CD4-positive, alpha-beta memory T cell (primary cell): ENCODE measurements around the gene SLC45A1. TPM values are rescaled to one million over a fixed set of nuclear protein-coding genes. Genes with fewer than 3 reads are reported as not detected.

Experiments
- CTCF ChIA-PET: fragments of 350-600 bp; sonication (Branson Sonifier 250); formaldehyde crosslinking; loops from one replicate; lab custom pipeline; 2021; ENCODE audit warnings: inconsistent platforms; ENCODE audit not compliant: partially characterized antibody; lab: Charles Lee
- POLR2A ChIA-PET: fragments of 350-600 bp; sonication (Branson Sonifier 250); formaldehyde crosslinking; loops from one replicate; lab custom pipeline; 2021; ENCODE audit not compliant: partially characterized antibody; lab: Charles Lee
- DNase-seq, 5 donors: peaks; one replicate each; pipeline versions ENCODE4 v3.0.0 to v3.0.0-alpha.2; 2020 to 2022; ENCODE audit warnings: mixed read lengths in 1 of 5
- H3K27ac ChIP-seq: one replicate; pipeline ENCODE4 v1.7.0; 2013; ENCODE audit warnings: low read depth, low read length
- H3K27me3 ChIP-seq: 2 replicates; pipeline ENCODE4 v1.7.0; 2013; ENCODE audit warnings: mild to moderate bottlenecking, low read length, moderate library complexity; ENCODE audit not compliant: insufficient read depth
- H3K36me3 ChIP-seq: 2 replicates; pipeline ENCODE4 v1.7.0; 2013; ENCODE audit warnings: mild to moderate bottlenecking, low read length, moderate library complexity; ENCODE audit not compliant: insufficient read depth
- H3K4me1 ChIP-seq: 2 replicates; pipeline ENCODE4 v1.7.0; 2013; ENCODE audit warnings: mild to moderate bottlenecking, low read length, moderate library complexity; ENCODE audit not compliant: insufficient read depth
- H3K4me3 ChIP-seq, 2 donors: one replicate each; pipeline ENCODE4 v1.7.0; 2013; ENCODE audit warnings: low read length in 2 of 2, mild to moderate bottlenecking in 1 of 2
- H3K9me3 ChIP-seq, 2 donors: one replicate each; pipeline ENCODE4 v1.7.0; 2013; ENCODE audit warnings: low read length in 2 of 2, control low read depth in 1 of 2; ENCODE audit not compliant: control insufficient read depth in 1 of 2
- H3K27ac Mint-ChIP-seq, 7 donors: one replicate each; pipeline ENCODE4 v1.8.0; 2020 to 2021; ENCODE audit warnings: mixed read lengths in 7 of 7, mild to moderate bottlenecking in 6 of 7, inconsistent platforms in 3 of 7, moderate library complexity in 3 of 7
- H3K27me3 Mint-ChIP-seq, 2 donors: one replicate each; pipeline ENCODE4 v1.8.0; 2020 to 2021; ENCODE audit warnings: mixed read lengths in 2 of 2
- H3K36me3 Mint-ChIP-seq, 2 donors: one replicate each; pipeline ENCODE4 v1.8.0; 2020 to 2021; ENCODE audit warnings: mixed read lengths in 2 of 2, inconsistent platforms in 1 of 2, mild to moderate bottlenecking in 1 of 2
- H3K4me1 Mint-ChIP-seq, 4 donors: one replicate each; pipeline ENCODE4 v1.8.0; 2020 to 2021; ENCODE audit warnings: mixed read lengths in 4 of 4, mild to moderate bottlenecking in 1 of 4
- H3K4me3 Mint-ChIP-seq, 8 donors: one replicate each; pipeline ENCODE4 v1.8.0; 2020 to 2021; ENCODE audit warnings: mixed read lengths in 8 of 8, mild to moderate bottlenecking in 7 of 8, moderate library complexity in 6 of 8, inconsistent platforms in 3 of 8
- H3K9me3 Mint-ChIP-seq, 8 donors: one replicate each; pipeline ENCODE4 v1.8.0; 2020 to 2021; ENCODE audit warnings: mixed read lengths in 8 of 8, mild to moderate bottlenecking in 5 of 8, inconsistent platforms in 3 of 8, moderate library complexity in 1 of 8
- intact Hi-C: fragments of 100-400 bp; cut with micrococcal nuclease; formaldehyde crosslinking; loops from one replicate; pipeline ENCODE4 v1.15.1; 2023
- polyA plus RNA-seq, 2 donors: library from polyadenylated mRNA; unstranded; fragments of 300-500 nt; fragmentation: Illumina TruSeq; gene quantifications; one replicate each; pipeline ENCODE4 v1.2.3, GENCODE V29; 2021
- total RNA-seq, 2 experiments: library from RNA; stranded (reverse); gene quantifications; one replicate each; pipeline ENCODE4 v1.2.3, GENCODE V29; 2021

Gene SLC45A1
- total and polyA plus RNA-seq, 4 experiments from 2014 or later = 0.33 to 1.2 (median 0.73) TPM

DNA sequence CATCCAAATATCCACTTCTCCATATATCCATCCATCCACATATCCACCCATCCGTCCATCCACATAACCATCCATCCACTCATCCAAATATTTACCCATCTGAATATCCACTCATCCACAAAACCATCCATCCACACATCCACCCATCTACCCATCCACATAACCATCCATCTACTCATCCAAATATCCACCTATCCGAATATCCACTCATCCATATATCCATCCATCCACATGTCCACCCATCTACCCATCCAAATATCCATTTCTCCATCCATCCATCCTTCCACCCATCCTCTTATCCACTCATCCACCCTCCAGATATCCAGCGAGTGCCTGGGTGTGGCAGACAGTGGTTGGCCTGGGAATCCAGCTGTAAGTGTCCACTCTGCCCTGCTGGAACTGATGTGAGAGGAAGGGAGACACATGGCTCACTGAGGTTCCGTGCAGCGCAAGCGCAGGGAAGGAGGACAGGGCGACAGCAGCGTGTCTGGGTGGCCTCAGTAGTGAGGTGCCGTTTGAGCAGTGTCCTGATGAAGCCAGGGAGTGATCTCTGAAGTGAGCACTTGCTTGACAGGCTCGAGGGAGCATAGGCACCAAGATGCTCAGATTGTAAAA, 27.1 kb downstream of the SLC45A1 start:
- H3K36me3 Mint-ChIP-seq = no peaks in the 10 kb centered on the region
- intact Hi-C loops = loop anchor here (5.0 kb wide), 1 partner anchor 538 kb away; no protein-coding TSS in a partner anchor
- no peak for DNase-seq
- peaks cover 2 to 4% (median 3%) of the 10 kb centered on the region in 4 donors for H3K4me1 Mint-ChIP-seq
- Histone ChIP-seq H3K9me3 (no peaks in the 10 kb centered on the region), H3K4me3 (no peak overlapping the region), H3K36me3 (no peaks in the 10 kb centered on the region), H3K27ac (no peak overlapping the region), H3K27me3 (no peaks in the 10 kb centered on the region), H3K4me1 (no peaks in the 10 kb centered on the region)
- no peak overlapping the region for H3K4me3 Mint-ChIP-seq
- peaks cover 0 to 4% (median 0%) of the 10 kb centered on the region in 8 donors for H3K9me3 Mint-ChIP-seq
- POLR2A ChIA-PET = no interaction called here
- H3K27me3 Mint-ChIP-seq = peaks cover 0 to 2% of the 10 kb centered on the region in 2 donors
- H3K27ac Mint-ChIP-seq = peak overlapping the region in 1 of 7 donors; percentile 71
- CTCF ChIA-PET = interaction anchor here (2.9 kb wide), 1 partner anchor 329 kb away, joined by 21 read pairs; no protein-coding TSS in a partner anchor

DNA sequence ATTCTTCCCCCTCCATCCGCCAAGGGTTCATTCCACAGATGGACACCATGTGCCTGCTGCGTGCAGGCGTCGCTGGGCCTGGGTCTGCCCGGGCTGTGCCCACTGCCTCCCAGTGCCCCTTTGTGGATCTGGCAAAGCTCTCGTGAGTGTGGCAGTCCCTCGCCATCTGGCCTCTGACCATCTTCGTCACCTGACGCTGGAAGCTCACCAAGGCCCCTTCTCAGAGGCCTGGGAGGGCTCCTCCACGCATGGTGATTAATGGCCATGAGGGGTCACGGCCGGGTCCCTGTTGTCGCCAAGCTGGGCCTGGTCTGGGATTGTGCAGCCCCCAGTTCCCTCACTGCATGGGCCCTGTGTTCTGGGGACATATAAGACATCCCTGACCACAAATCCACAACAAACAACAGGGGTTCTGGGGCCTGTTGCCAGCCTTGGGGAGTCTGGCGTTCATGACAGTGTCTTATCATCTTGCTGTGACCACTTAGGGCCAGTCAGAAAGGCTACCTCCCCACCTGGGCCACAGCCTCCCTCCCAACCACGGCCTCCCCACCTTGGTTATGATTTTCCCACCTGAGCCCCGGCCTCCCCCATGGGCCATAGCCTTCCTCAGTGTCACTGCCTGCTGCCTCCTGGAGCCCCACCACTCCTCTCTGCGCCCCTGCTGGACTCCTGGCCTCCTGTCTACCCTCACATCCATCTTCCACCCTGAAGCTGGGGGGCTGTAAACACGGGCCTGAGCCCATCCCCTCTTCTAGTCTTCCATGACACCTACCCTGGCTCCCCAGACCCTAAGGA, 27.9 kb downstream of the SLC45A1 start:
- no peak overlapping the region for H3K4me3 Mint-ChIP-seq
- ChIA-PET POLR2A (no interaction called here), CTCF (interaction anchor here (0.5 to 2.9 kb wide), 5 partner anchors 271 to 363 kb away, joined by 3 to 21 read pairs (median 4); no protein-coding TSS in a partner anchor)
- no peak overlapping the region for H3K4me3 ChIP-seq
- H3K4me1 ChIP-seq = no peaks in the 10 kb centered on the region
- H3K9me3 ChIP-seq = no peaks in the 10 kb centered on the region
- no peaks in the 10 kb centered on the region for H3K36me3 Mint-ChIP-seq
- peaks cover 0 to 4% (median 0%) of the 10 kb centered on the region in 8 donors for H3K9me3 Mint-ChIP-seq
- peak overlapping the region in 1 of 7 donors; percentile 57 for H3K27ac Mint-ChIP-seq
- H3K27ac ChIP-seq = no peak overlapping the region
- no peaks in the 10 kb centered on the region for H3K36me3 ChIP-seq
- H3K4me1 Mint-ChIP-seq = peaks cover 2 to 6% (median 4%) of the 10 kb centered on the region in 4 donors
- DNase-seq = no peak
- intact Hi-C loops = loop anchor here (5.0 kb wide), 1 partner anchor 539 kb away; no protein-coding TSS in a partner anchor
- H3K27me3 Mint-ChIP-seq = peaks cover 0 to 2% of the 10 kb centered on the region in 2 donors
- H3K27me3 ChIP-seq = no peaks in the 10 kb centered on the region

DNA sequence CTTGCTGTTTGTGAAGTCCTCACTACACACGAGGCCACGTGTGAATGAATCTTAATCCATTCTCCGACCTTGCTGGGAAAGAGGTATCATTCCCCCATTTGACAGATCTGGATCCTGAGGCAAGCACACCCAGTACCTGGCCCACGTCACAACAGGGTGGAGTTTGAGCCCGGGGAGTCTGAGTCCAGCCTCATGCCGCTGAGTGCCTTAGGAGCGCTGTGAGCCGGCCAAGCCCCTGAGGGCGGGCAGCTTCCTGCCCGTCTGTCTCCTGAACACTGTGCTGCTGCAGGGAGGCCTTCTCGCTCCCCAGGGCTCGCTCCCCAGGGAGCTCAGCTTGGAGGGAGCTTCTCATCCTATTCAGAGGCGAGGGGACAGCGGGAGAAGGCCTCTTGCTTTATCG, 29.7 kb downstream of the SLC45A1 start:
- Mint-ChIP-seq H3K4me1 (peaks cover 2 to 14% (median 4%) of the 10 kb centered on the region in 4 donors), H3K9me3 (peaks cover 0 to 4% (median 0%) of the 10 kb centered on the region in 8 donors), H3K36me3 (peaks cover 0 to 3% of the 10 kb centered on the region in 2 donors), H3K4me3 (no peak overlapping the region), H3K27ac (no peak overlapping the region), H3K27me3 (peaks cover 0 to 2% of the 10 kb centered on the region in 2 donors)
- no peak for DNase-seq
- Histone ChIP-seq H3K27me3 (no peaks in the 10 kb centered on the region), H3K4me3 (no peak overlapping the region), H3K9me3 (no peaks in the 10 kb centered on the region), H3K4me1 (no peaks in the 10 kb centered on the region), H3K27ac (no peak overlapping the region), H3K36me3 (no peaks in the 10 kb centered on the region)
- CTCF ChIA-PET = interaction anchor here (0.6 to 2.9 kb wide), 3 partner anchors 52 to 365 kb away, joined by 3 to 21 read pairs (median 5); no protein-coding TSS in a partner anchor
- intact Hi-C loops = loop anchor here (5.0 kb wide), 1 partner anchor 540 kb away; no protein-coding TSS in a partner anchor
- POLR2A ChIA-PET = no interaction called here

DNA sequence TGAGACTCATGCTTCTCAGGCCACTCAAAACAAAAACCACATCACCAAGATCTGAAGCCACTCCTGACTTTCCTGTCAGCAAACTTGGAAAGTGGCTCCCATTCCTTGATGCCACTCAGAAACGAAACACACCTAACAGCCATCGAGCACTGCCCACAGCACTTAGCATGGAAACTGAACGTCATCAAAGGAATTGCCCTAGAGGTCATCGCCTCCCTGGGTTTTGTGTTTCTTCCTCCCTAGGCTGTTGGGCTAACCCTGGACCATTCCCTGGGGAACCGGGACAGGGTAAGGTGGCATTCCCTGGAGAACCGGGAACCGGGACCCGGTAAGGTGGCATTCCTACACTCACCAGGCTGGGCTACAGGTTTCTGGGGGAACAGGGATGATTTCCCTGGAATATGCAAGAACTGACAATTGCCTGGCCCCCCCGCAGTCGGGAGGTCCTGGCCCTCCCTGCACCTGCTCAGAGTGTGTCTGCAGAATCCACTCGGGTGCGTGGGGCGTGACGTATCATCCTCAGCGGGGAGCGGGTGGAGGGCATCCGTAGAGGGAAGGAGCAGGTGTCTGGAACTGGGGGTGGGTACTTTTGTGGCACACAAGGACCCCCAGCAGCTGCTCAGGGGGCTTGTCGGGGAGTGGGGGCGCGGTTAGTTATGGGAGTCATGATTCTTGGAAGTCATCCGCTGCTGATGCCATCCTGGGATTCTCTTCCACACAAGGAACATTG, 30.3 kb downstream of the SLC45A1 start:
- no peak overlapping the region for H3K27ac Mint-ChIP-seq
- H3K9me3 ChIP-seq = no peaks in the 10 kb centered on the region
- H3K4me1 ChIP-seq = no peaks in the 10 kb centered on the region
- POLR2A ChIA-PET = interaction anchor here (1.3 kb wide), 1 partner anchor 333 kb away, joined by 6 read pairs; no protein-coding TSS in a partner anchor
- H3K27ac ChIP-seq = no peak overlapping the region
- peaks cover 2 to 14% (median 4%) of the 10 kb centered on the region in 4 donors for H3K4me1 Mint-ChIP-seq
- peaks cover 0 to 9% of the 10 kb centered on the region in 2 donors for H3K36me3 Mint-ChIP-seq
- H3K9me3 Mint-ChIP-seq = peaks cover 0 to 6% (median 0%) of the 10 kb centered on the region in 8 donors
- DNase-seq = no peak
- H3K27me3 Mint-ChIP-seq = peaks cover 0 to 2% of the 10 kb centered on the region in 2 donors
- H3K4me3 ChIP-seq = no peak overlapping the region
- intact Hi-C loops = loop anchor here (5.0 kb wide), 1 partner anchor 541 kb away; no protein-coding TSS in a partner anchor
- CTCF ChIA-PET = interaction anchor here (1.0 to 5.1 kb wide), 5 partner anchors 33 to 335 kb away, joined by 3 to 100 read pairs (median 22); no protein-coding TSS in a partner anchor
- H3K4me3 Mint-ChIP-seq = no peak overlapping the region
- no peaks in the 10 kb centered on the region for H3K36me3 ChIP-seq
- H3K27me3 ChIP-seq = no peaks in the 10 kb centered on the region

DNA sequence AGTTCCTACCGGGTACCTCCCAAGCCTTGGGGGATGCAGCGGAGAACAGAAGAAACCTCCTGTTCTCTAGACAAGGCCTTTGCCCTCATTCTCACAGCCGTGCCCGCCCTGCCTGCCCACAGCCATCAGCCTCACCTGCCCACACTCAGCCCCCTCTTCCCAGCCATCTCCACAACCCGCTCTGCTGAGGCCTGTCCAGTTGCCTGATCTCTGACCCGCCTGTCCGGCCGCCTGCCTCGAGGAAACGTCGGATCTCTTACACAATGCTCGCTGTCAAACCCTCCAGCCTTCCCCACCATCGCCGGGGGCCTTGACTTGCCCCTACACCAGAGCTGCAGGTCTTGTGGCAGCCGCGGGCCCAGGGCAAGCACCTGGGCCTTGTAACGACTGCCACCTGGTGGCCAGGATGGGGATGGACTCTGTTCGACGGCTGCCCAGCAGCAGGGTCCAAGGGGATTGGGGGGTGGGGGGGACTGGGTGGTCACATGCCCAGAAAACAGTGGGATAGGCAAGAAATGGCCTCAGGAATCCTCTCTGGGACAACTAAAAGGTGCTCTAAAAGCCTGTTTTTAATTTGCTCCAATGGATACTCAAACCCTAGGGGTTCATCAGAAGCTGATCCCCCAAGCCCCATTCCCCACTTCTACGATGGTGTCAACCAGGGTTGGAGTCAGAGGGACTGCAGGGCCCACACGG, 31.0 kb downstream of the SLC45A1 start:
- Mint-ChIP-seq H3K4me1 (peaks cover 2 to 14% (median 4%) of the 10 kb centered on the region in 4 donors), H3K4me3 (no peak overlapping the region), H3K9me3 (peaks cover 0 to 5% (median 0%) of the 10 kb centered on the region in 8 donors), H3K27me3 (peaks cover 0 to 2% of the 10 kb centered on the region in 2 donors), H3K36me3 (peaks cover 2 to 13% of the 10 kb centered on the region in 2 donors), H3K27ac (peak overlapping the region in 3 of 7 donors; percentile 13 to 61 (median 59))
- peaks cover 5% of the 10 kb centered on the region for H3K36me3 ChIP-seq
- DNase-seq = peak; percentile 58 to 71 (median 64)
- no peak overlapping the region for H3K4me3 ChIP-seq
- ChIA-PET POLR2A (interaction anchor here (1.3 kb wide), 1 partner anchor 334 kb away, joined by 6 read pairs; no protein-coding TSS in a partner anchor), CTCF (interaction anchor here (0.6 to 5.1 kb wide), 10 partner anchors 31 to 378 kb away, joined by 3 to 100 read pairs (median 6); partner anchors contain the start of gene SLC45A1)
- H3K9me3 ChIP-seq = no peaks in the 10 kb centered on the region
- H3K27ac ChIP-seq = no peak overlapping the region
- intact Hi-C loops = loop anchor here (1.0 to 5.0 kb wide), 4 partner anchors 318 to 542 kb away; no protein-coding TSS in a partner anchor
- H3K27me3 ChIP-seq = no peaks in the 10 kb centered on the region
- H3K4me1 ChIP-seq = no peaks in the 10 kb centered on the region

DNA sequence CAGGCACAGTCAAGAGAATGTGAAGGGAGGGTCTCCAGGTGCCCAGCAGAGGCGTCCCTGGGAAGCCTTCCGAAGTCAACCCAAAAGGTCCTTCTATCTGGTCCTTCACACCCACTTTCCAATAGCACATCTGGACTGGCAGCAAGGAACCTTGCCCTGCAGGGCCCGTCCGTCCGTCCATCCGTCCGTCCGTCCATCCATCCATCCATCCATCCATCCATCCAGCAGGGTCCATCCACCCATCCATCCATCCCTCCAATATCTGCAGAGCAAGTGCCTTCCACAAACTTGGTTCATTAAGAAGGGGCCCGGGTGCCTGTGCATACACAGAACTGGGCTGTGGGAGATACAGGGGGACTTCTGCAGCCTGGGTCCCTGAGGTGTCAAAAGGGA, 31.6 kb downstream of the SLC45A1 start:
- Histone ChIP-seq H3K9me3 (no peaks in the 10 kb centered on the region), H3K36me3 (peaks cover 6% of the 10 kb centered on the region), H3K4me1 (no peaks in the 10 kb centered on the region), H3K4me3 (no peak overlapping the region), H3K27ac (no peak overlapping the region), H3K27me3 (no peaks in the 10 kb centered on the region)
- DNase-seq = no peak
- intact Hi-C loops = loop anchor here (1.0 to 5.0 kb wide), 4 partner anchors 318 to 542 kb away; no protein-coding TSS in a partner anchor
- H3K36me3 Mint-ChIP-seq = peaks cover 5 to 15% of the 10 kb centered on the region in 2 donors
- H3K27me3 Mint-ChIP-seq = peaks cover 0 to 2% of the 10 kb centered on the region in 2 donors
- POLR2A ChIA-PET = interaction anchor here (1.3 kb wide), 1 partner anchor 334 kb away, joined by 6 read pairs; no protein-coding TSS in a partner anchor
- H3K4me1 Mint-ChIP-seq = peaks cover 2 to 14% (median 3%) of the 10 kb centered on the region in 4 donors
- peaks cover 0 to 5% (median 0%) of the 10 kb centered on the region in 8 donors for H3K9me3 Mint-ChIP-seq
- H3K4me3 Mint-ChIP-seq = peak overlapping the region in 1 of 8 donors; percentile 55
- CTCF ChIA-PET = interaction anchor here (0.6 to 5.1 kb wide), 11 partner anchors 31 to 377 kb away, joined by 3 to 100 read pairs (median 7); partner anchors contain the start of gene SLC45A1
- H3K27ac Mint-ChIP-seq = peak overlapping the region in 3 of 7 donors; percentile 35 to 61 (median 57)
